Measurements from ENCODE around the gene YPEL4.

The YPEL4 gene

GRCh38 chr11:57644748-57645688 is 4.7 kb downstream of the YPEL4 start:
- TF ChIP-seq CTCF (IDR thresholded peaks at IDR 0.05) = peak; percentile 91
- no peak for TF ChIP-seq ZFX (IDR thresholded peaks at IDR 0.05; ENCODE audit: borderline replicate concordance)
- no peak overlapping the region for H3K27ac ChIP-seq

- no peak overlapping the region for H3K27ac ChIP-seq
- no peak for TF ChIP-seq CTCF (IDR thresholded peaks at IDR 0.05)
These were observed 5.9 kb downstream of the YPEL4 start for GRCh38 chr11:57643802-57644201.

GRCh38 chr11:57641011-57641807 is 8.5 kb downstream of the YPEL4 start:
- TF ChIP-seq CTCF (IDR thresholded peaks at IDR 0.05) = peak; percentile 73
- no peak for TF ChIP-seq ZFX (IDR thresholded peaks at IDR 0.05; ENCODE audit: borderline replicate concordance)
- H3K27ac ChIP-seq = no peak overlapping the region

- no peak for TF ChIP-seq CTCF (IDR thresholded peaks at IDR 0.05)
- TF ChIP-seq ZFX (IDR thresholded peaks at IDR 0.05; ENCODE audit: borderline replicate concordance) = no peak
These were observed 9.5 kb downstream of the YPEL4 start for GRCh38 chr11:57640068-57640800.

GRCh38 chr11:57639321-57640067 is 10.2 kb downstream of the YPEL4 start:
- TF ChIP-seq CTCF (IDR thresholded peaks at IDR 0.05) = no peak
- no peak for TF ChIP-seq ZFX (IDR thresholded peaks at IDR 0.05; ENCODE audit: borderline replicate concordance)
- H3K27ac ChIP-seq = no peak overlapping the region

More at GRCh38 chr11:57640068-57640800, 9.5 kb downstream of the YPEL4 start:
- no peak overlapping the region for H3K27ac ChIP-seq

GRCh38 chr11:57638811-57639320 is 10.8 kb downstream of the YPEL4 start:
- no peak for TF ChIP-seq ZFX (IDR thresholded peaks at IDR 0.05; ENCODE audit: borderline replicate concordance)
- no peak for TF ChIP-seq CTCF (IDR thresholded peaks at IDR 0.05)
- no peak overlapping the region for H3K27ac ChIP-seq

Data from 22Rv1 (cell line).